ENCODE measurements around the gene HIPK1. TPM values are rescaled to one million over a fixed set of nuclear protein-coding genes. Genes with fewer than 3 reads are reported as not detected.

Gene HIPK1
- total and polyA plus RNA-seq, 10 of the 15 experiments (the other 5 are each of a cell fraction or from before 2014, with no cell fraction given): 4.2 to 33.9 (median 11.4) TPM

DNA sequence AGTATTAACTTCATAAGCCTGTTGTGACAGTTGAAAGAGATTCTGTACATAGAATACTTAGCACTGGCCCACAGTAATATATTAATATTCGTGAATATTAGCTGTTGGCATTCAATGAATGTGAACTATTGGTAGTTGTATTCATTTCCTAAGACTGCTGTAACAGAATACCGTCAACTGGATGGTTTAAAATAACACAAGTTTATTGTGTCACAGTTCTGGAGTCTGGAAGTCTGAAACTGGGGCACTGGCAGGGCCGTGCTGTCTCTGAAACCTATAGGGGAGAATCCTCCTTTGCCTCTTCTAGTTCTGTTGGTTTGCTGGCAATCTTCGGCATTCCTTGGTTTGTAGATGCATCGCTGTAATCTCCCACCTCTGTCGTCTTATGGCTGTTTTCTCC lies 97.7 kb downstream of the HIPK1 start (continued):
- TF ChIP-seq SMAD5 (IDR thresholded peaks at IDR 0.05; ENCODE audit: low read depth): no peak
- TF ChIP-seq NFYB (IDR thresholded peaks at IDR 0.05; ENCODE audit: insufficient read depth, low read depth, low read length): no peak
- TF ChIP-seq SPI1 (IDR thresholded peaks at IDR 0.05; ENCODE audit: borderline replicate concordance, insufficient read depth, low read depth, low read length): no peak
- TF ChIP-seq ZNF622 (IDR thresholded peaks at IDR 0.05): no peak

Other genes with a start within 250 kb of the HIPK1 start
Only the 7 nearest of the 8 such genes appear.
- 22.1 and 24.6 TPM in 2 replicates for gene PHTF1, start 169.8 kb upstream of the HIPK1 start, total RNA-seq (2014; rRNA removed)
- 25.5 and 25.6 TPM in 2 replicates for gene PHTF1, start 169.8 kb upstream of the HIPK1 start, total RNA-seq (2014; rRNA removed; fragmentation: Illumina TruSeq; extraction: Trizol)
- 20.3 and 26.9 TPM in 2 replicates for gene PHTF1, start 169.8 kb upstream of the HIPK1 start, total RNA-seq (2021)
- gene PHTF1, start 169.8 kb upstream of the HIPK1 start, polyA plus RNA-seq (2011; rRNA removed): 26.1 and 42.4 TPM in 2 replicates
- 19.6 and 25.9 TPM in 2 replicates for gene PHTF1, start 169.8 kb upstream of the HIPK1 start, polyA plus RNA-seq (2014; fragmentation: Illumina TruSeq; extraction: Trizol)
- gene PHTF1, start 169.8 kb upstream of the HIPK1 start, polyA plus RNA-seq (2014; fragmentation: Nextera tagmentation; extraction: Ambion mirVana): 10 to 100 TPM in 1 of 2 experiments, 1 to 10 TPM in 1; 7.8 to 12.6 TPM
- gene PHTF1, start 169.8 kb upstream of the HIPK1 start, polyA plus RNA-seq (2014; rRNA removed): 19.6 and 22.7 TPM in 2 replicates
- 10 to 100 TPM; 28.8 to 37.6 TPM for gene PHTF1, start 169.8 kb upstream of the HIPK1 start, polyA plus RNA-seq (2016; fragmentation: Nextera tagmentation; extraction: Ambion mirVana)
- 8.5 and 10.6 TPM in 2 replicates for gene RSBN1, start 116.8 kb upstream of the HIPK1 start, total RNA-seq (2014; rRNA removed)
- gene RSBN1, start 116.8 kb upstream of the HIPK1 start, total RNA-seq (2014; rRNA removed; fragmentation: Illumina TruSeq; extraction: Trizol): 12.1 and 12.4 TPM in 2 replicates
- 13.1 and 19.0 TPM in 2 replicates for gene RSBN1, start 116.8 kb upstream of the HIPK1 start, total RNA-seq (2021)
- gene RSBN1, start 116.8 kb upstream of the HIPK1 start, polyA plus RNA-seq (2011; rRNA removed): 26.8 and 39.6 TPM in 2 replicates
- 10.6 and 11.1 TPM in 2 replicates for gene RSBN1, start 116.8 kb upstream of the HIPK1 start, polyA plus RNA-seq (2014; fragmentation: Illumina TruSeq; extraction: Trizol)
- 10 to 100 TPM in 1 of 2 experiments, 1 to 10 TPM in 1; 2.9 to 10.5 TPM for gene RSBN1, start 116.8 kb upstream of the HIPK1 start, polyA plus RNA-seq (2014; fragmentation: Nextera tagmentation; extraction: Ambion mirVana)
- 6.5 and 8.4 TPM in 2 replicates for gene RSBN1, start 116.8 kb upstream of the HIPK1 start, polyA plus RNA-seq (2014; rRNA removed)
- 10 to 100 TPM; 12.5 to 13.3 TPM for gene RSBN1, start 116.8 kb upstream of the HIPK1 start, polyA plus RNA-seq (2016; fragmentation: Nextera tagmentation; extraction: Ambion mirVana)
- 43.3 and 55.3 TPM in 2 replicates for gene PTPN22, start 57.6 kb upstream of the HIPK1 start, total RNA-seq (2014; rRNA removed)
- gene PTPN22, start 57.6 kb upstream of the HIPK1 start, total RNA-seq (2014; rRNA removed; fragmentation: Illumina TruSeq; extraction: Trizol): 62.1 and 66.0 TPM in 2 replicates
- 39.5 and 46.6 TPM in 2 replicates for gene PTPN22, start 57.6 kb upstream of the HIPK1 start, total RNA-seq (2021)
- 29.6 and 45.0 TPM in 2 replicates for gene PTPN22, start 57.6 kb upstream of the HIPK1 start, polyA plus RNA-seq (2011; rRNA removed)
- gene PTPN22, start 57.6 kb upstream of the HIPK1 start, polyA plus RNA-seq (2014; fragmentation: Illumina TruSeq; extraction: Trizol): 65.1 and 89.6 TPM in 2 replicates
- gene PTPN22, start 57.6 kb upstream of the HIPK1 start, polyA plus RNA-seq (2014; fragmentation: Nextera tagmentation; extraction: Ambion mirVana): 10 to 100 TPM; 30.3 to 32.3 TPM
- 21.1 and 22.8 TPM in 2 replicates for gene PTPN22, start 57.6 kb upstream of the HIPK1 start, polyA plus RNA-seq (2014; rRNA removed)
- gene PTPN22, start 57.6 kb upstream of the HIPK1 start, polyA plus RNA-seq (2016; fragmentation: Nextera tagmentation; extraction: Ambion mirVana): 10 to 100 TPM; 47.0 to 49.6 TPM
- gene BCL2L15, start 41.7 kb upstream of the HIPK1 start, total RNA-seq (2014; rRNA removed): 0.76 and 1.2 TPM in 2 replicates
- gene BCL2L15, start 41.7 kb upstream of the HIPK1 start, total RNA-seq (2014; rRNA removed; fragmentation: Illumina TruSeq; extraction: Trizol): 0.67 and 1.1 TPM in 2 replicates
- gene BCL2L15, start 41.7 kb upstream of the HIPK1 start, total RNA-seq (2021): 0.43 and 0.87 TPM in 2 replicates
- 1.1 and 1.4 TPM in 2 replicates for gene BCL2L15, start 41.7 kb upstream of the HIPK1 start, polyA plus RNA-seq (2011; rRNA removed)
- gene BCL2L15, start 41.7 kb upstream of the HIPK1 start, polyA plus RNA-seq (2014; fragmentation: Illumina TruSeq; extraction: Trizol): 0.51 and 0.62 TPM in 2 replicates
- gene BCL2L15, start 41.7 kb upstream of the HIPK1 start, polyA plus RNA-seq (2014; fragmentation: Nextera tagmentation; extraction: Ambion mirVana): under 1 TPM; 0.42 to 0.56 TPM
- 0.61 and 0.74 TPM in 2 replicates for gene BCL2L15, start 41.7 kb upstream of the HIPK1 start, polyA plus RNA-seq (2014; rRNA removed)
- under 1 TPM; 0.48 to 0.57 TPM for gene BCL2L15, start 41.7 kb upstream of the HIPK1 start, polyA plus RNA-seq (2016; fragmentation: Nextera tagmentation; extraction: Ambion mirVana)
- gene AP4B1, start 24.5 kb upstream of the HIPK1 start, total RNA-seq (2014; rRNA removed): 33.5 and 37.3 TPM in 2 replicates
- 29.3 and 29.7 TPM in 2 replicates for gene AP4B1, start 24.5 kb upstream of the HIPK1 start, total RNA-seq (2014; rRNA removed; fragmentation: Illumina TruSeq; extraction: Trizol)
- gene AP4B1, start 24.5 kb upstream of the HIPK1 start, total RNA-seq (2021): 23.8 and 30.7 TPM in 2 replicates
- 61.0 and 77.0 TPM in 2 replicates for gene AP4B1, start 24.5 kb upstream of the HIPK1 start, polyA plus RNA-seq (2011; rRNA removed)
- gene AP4B1, start 24.5 kb upstream of the HIPK1 start, polyA plus RNA-seq (2014; fragmentation: Illumina TruSeq; extraction: Trizol): 36.7 and 44.0 TPM in 2 replicates
- gene AP4B1, start 24.5 kb upstream of the HIPK1 start, polyA plus RNA-seq (2014; fragmentation: Nextera tagmentation; extraction: Ambion mirVana): 10 to 100 TPM; 27.2 to 29.0 TPM
- gene AP4B1, start 24.5 kb upstream of the HIPK1 start, polyA plus RNA-seq (2014; rRNA removed): 31.2 and 40.7 TPM in 2 replicates
- gene AP4B1, start 24.5 kb upstream of the HIPK1 start, polyA plus RNA-seq (2016; fragmentation: Nextera tagmentation; extraction: Ambion mirVana): 10 to 100 TPM; 32.6 to 38.1 TPM
- 13.5 and 13.8 TPM in 2 replicates for gene DCLRE1B, start 24.0 kb upstream of the HIPK1 start, total RNA-seq (2014; rRNA removed)
- 11.9 and 12.8 TPM in 2 replicates for gene DCLRE1B, start 24.0 kb upstream of the HIPK1 start, total RNA-seq (2014; rRNA removed; fragmentation: Illumina TruSeq; extraction: Trizol)
- 13.6 and 14.3 TPM in 2 replicates for gene DCLRE1B, start 24.0 kb upstream of the HIPK1 start, total RNA-seq (2021)
- 5.5 and 7.4 TPM in 2 replicates for gene DCLRE1B, start 24.0 kb upstream of the HIPK1 start, polyA plus RNA-seq (2011; rRNA removed)
- 13.3 and 15.6 TPM in 2 replicates for gene DCLRE1B, start 24.0 kb upstream of the HIPK1 start, polyA plus RNA-seq (2014; fragmentation: Illumina TruSeq; extraction: Trizol)
- gene DCLRE1B, start 24.0 kb upstream of the HIPK1 start, polyA plus RNA-seq (2014; fragmentation: Nextera tagmentation; extraction: Ambion mirVana): 1 to 10 TPM; 5.4 to 7.4 TPM
- gene DCLRE1B, start 24.0 kb upstream of the HIPK1 start, polyA plus RNA-seq (2014; rRNA removed): 10.3 and 13.0 TPM in 2 replicates
- 10 to 100 TPM; 16.5 to 18.3 TPM for gene DCLRE1B, start 24.0 kb upstream of the HIPK1 start, polyA plus RNA-seq (2016; fragmentation: Nextera tagmentation; extraction: Ambion mirVana)
- not detected in 2 replicates for gene OLFML3, start 50.1 kb downstream of the HIPK1 start, total RNA-seq (2014; rRNA removed)
- not detected in 2 replicates for gene OLFML3, start 50.1 kb downstream of the HIPK1 start, total RNA-seq (2014; rRNA removed; fragmentation: Illumina TruSeq; extraction: Trizol)
- gene OLFML3, start 50.1 kb downstream of the HIPK1 start, total RNA-seq (2021): 0.11 TPM in 1 of 2 replicates, not detected in the other
- gene OLFML3, start 50.1 kb downstream of the HIPK1 start, polyA plus RNA-seq (2011; rRNA removed): not detected in 2 replicates
- gene OLFML3, start 50.1 kb downstream of the HIPK1 start, polyA plus RNA-seq (2014; fragmentation: Illumina TruSeq; extraction: Trizol): 0.03 TPM in 1 of 2 replicates, not detected in the other
- not detected for gene OLFML3, start 50.1 kb downstream of the HIPK1 start, polyA plus RNA-seq (2014; fragmentation: Nextera tagmentation; extraction: Ambion mirVana)
- not detected in 2 replicates for gene OLFML3, start 50.1 kb downstream of the HIPK1 start, polyA plus RNA-seq (2014; rRNA removed)
- gene OLFML3, start 50.1 kb downstream of the HIPK1 start, polyA plus RNA-seq (2016; fragmentation: Nextera tagmentation; extraction: Ambion mirVana): not detected

Measured in GM12878 (cell line).